Daoy (cell line): ENCODE data around the gene C1QTNF6. TPM values are rescaled to one million over a fixed set of nuclear protein-coding genes. Genes with fewer than 3 reads are reported as not detected.

Experiments
- DNase-seq: peaks from one replicate; pipeline ENCODE4 v3.0.0-alpha.2; 2015; ENCODE audit warnings: low read depth
- total RNA-seq: library from RNA; depleted of rRNA; stranded (reverse); fragments of >200 nt; shearing (Covaris generic); gene quantifications from 2 replicates; pipeline ENCODE4 v1.2.3, GENCODE V29; 2014; rRNA removed

Gene C1QTNF6
- total RNA-seq, 1 experiment from 2014 or later = 0.34 TPM

GRCh38 chr22:37141971-37142370, 46.1 kb downstream of the C1QTNF6 start:
- DNase-seq = no peak

GRCh38 chr22:37141476-37141875, 46.6 kb downstream of the C1QTNF6 start:
- no peak for DNase-seq

GRCh38 chr22:37140686-37141323, 47.2 kb downstream of the C1QTNF6 start:
- no peak for DNase-seq

GRCh38 chr22:37139762-37140161, 48.3 kb downstream of the C1QTNF6 start:
- DNase-seq = no peak

GRCh38 chr22:37138849-37139561, 49.0 kb downstream of the C1QTNF6 start:
- no peak for DNase-seq

GRCh38 chr22:37137903-37138665, 50.0 kb downstream of the C1QTNF6 start:
- DNase-seq = no peak

GRCh38 chr22:37137131-37137530, 50.9 kb downstream of the C1QTNF6 start:
- DNase-seq = no peak

GRCh38 chr22:37135023-37135422, 53.0 kb downstream of the C1QTNF6 start:
- DNase-seq = no peak

- DNase-seq = peak; percentile 44
Observed at GRCh38 chr22:37133304-37134018, 54.6 kb downstream of the C1QTNF6 start.

- DNase-seq = no peak
Observed at GRCh38 chr22:37132773-37133172, 55.3 kb downstream of the C1QTNF6 start.

Other genes with a start within 250 kb of the C1QTNF6 start
- gene TST, start 168.8 kb downstream of the C1QTNF6 start, total RNA-seq = 27.6 and 30.8 TPM in 2 replicates
- gene MPST, start 168.5 kb downstream of the C1QTNF6 start, total RNA-seq = 66.4 and 67.3 TPM in 2 replicates
- gene KCTD17, start 136.5 kb downstream of the C1QTNF6 start, total RNA-seq = 20.6 and 20.8 TPM in 2 replicates
- gene TMPRSS6, start 78.5 kb downstream of the C1QTNF6 start, total RNA-seq = not detected in 2 replicates
- not detected in 2 replicates for gene IL2RB, start 38.3 kb downstream of the C1QTNF6 start, total RNA-seq
- not detected in 2 replicates for gene SSTR3, start 24.2 kb upstream of the C1QTNF6 start, total RNA-seq
- 40.5 and 59.0 TPM in 2 replicates for gene RAC2, start 56.0 kb upstream of the C1QTNF6 start, total RNA-seq
- gene CYTH4, start 94.3 kb upstream of the C1QTNF6 start, total RNA-seq = 1.7 and 8.2 TPM in 2 replicates
- gene ELFN2, start 239.2 kb upstream of the C1QTNF6 start, total RNA-seq = 2.0 and 2.3 TPM in 2 replicates